GM12878 (cell line): ENCODE measurements around the gene JMJD7. TPM values are rescaled to one million over a fixed set of nuclear protein-coding genes. Genes with fewer than 3 reads are reported as not detected.

Source experiments
- ATAC-seq: fragments of 200-7000 bp; cut with Tn5 transposase; 3 replicates; pipeline ENCODE4 v1.9.1; 2020; ENCODE audit warnings: mild to moderate bottlenecking, moderate library complexity
- BruUV-seq: library from RNA; stranded (reverse); fragments of 400-500 nt; replicated peaks from 2 replicates; lab custom pipeline; 2021; lab: Mats Ljungman, UMichigan
- CTCF ChIA-PET: fragments of 300-600 bp; sonication (Branson Sonifier 250); formaldehyde crosslinking; extraction: SDS; loops from one replicate; lab custom pipeline; 2021; ENCODE audit warnings: inconsistent platforms; lab: Yijun Ruan, JAX
- POLR2A ChIA-PET: fragments of 350-600 bp; formaldehyde crosslinking; extraction: SDS; loops from one replicate; lab custom pipeline; 2021; ENCODE audit warnings: inconsistent platforms; lab: Charles Lee
- RAD21 ChIA-PET: fragments of 300-600 bp; sonication (Branson Sonifier 250); formaldehyde crosslinking; loops from one replicate; lab custom pipeline; 2023; ENCODE audit warnings: antibody characterized with exemption; ENCODE audit not compliant: unreplicated experiment; lab: Charles Lee
- SMC1A ChIA-PET: fragments of 300-600 bp; sonication (Branson Sonifier 250); formaldehyde crosslinking; loops from one replicate; lab custom pipeline; 2023; ENCODE audit not compliant: unreplicated experiment, uncharacterized antibody; lab: Charles Lee
- DNase-seq: peaks from one replicate; pipeline ENCODE4 v3.0.0-alpha.2; 2011; ENCODE audit warnings: low read depth, low spot score
- FAIRE-seq: peaks from 3 replicates; lab custom pipeline; 2011; peaks lifted over from hg19 to GRCh38; lab: Jason Lieb, UNC
- H2AFZ ChIP-seq: 2 replicates; pipeline ENCODE4 v1.6.0; 2011; ENCODE audit warnings: low read depth, low read length, control low read depth; ENCODE audit not compliant: control insufficient read depth
- H3K27ac ChIP-seq: 2 replicates; pipeline ENCODE4 v1.5.1; 2011; ENCODE audit warnings: control low read depth; ENCODE audit not compliant: control insufficient read depth, insufficient read depth
- H3K27me3 ChIP-seq, 2 experiments: replicated peaks in 1 of 2; 2 replicates each; pipeline versions ENCODE4 v1.6.0 to v1.6.1; 2011; ENCODE audit warnings: low read length in 1 of 2; ENCODE audit not compliant: control insufficient read depth in 2 of 2, insufficient read depth in 2 of 2
- H3K36me3 ChIP-seq, 2 experiments: 2 replicates each; pipeline ENCODE4 v1.5.1; 2011; ENCODE audit warnings: low read length in 1 of 2; ENCODE audit not compliant: control insufficient read depth in 2 of 2, insufficient read depth in 2 of 2
- H3K4me1 ChIP-seq: 2 replicates; pipeline ENCODE4 v1.6.1; 2011; ENCODE audit warnings: mild to moderate bottlenecking, low read length, moderate library complexity, mixed read lengths; ENCODE audit not compliant: control insufficient read depth, insufficient read depth
- H3K4me2 ChIP-seq: 2 replicates; pipeline ENCODE4 v1.6.0; 2011; ENCODE audit warnings: control low read depth; ENCODE audit not compliant: control insufficient read depth, insufficient read depth
- H3K4me3 ChIP-seq: fragments of 200-600 bp; sonication (generic); 2 replicates; pipeline ENCODE4 v1.5.1; 2016
- H3K79me2 ChIP-seq: 2 replicates; pipeline ENCODE4 v1.6.0; 2011; ENCODE audit warnings: low read length; ENCODE audit not compliant: control insufficient read depth, insufficient read depth
- H3K9ac ChIP-seq: 2 replicates; pipeline ENCODE4 v1.8.0; 2011; ENCODE audit warnings: low read length, control low read depth, mixed read lengths; ENCODE audit not compliant: control insufficient read depth, insufficient read depth
- H3K9me3 ChIP-seq: replicated peaks from 3 replicates; pipeline ENCODE4 v1.5.1; 2011; ENCODE audit warnings: mild to moderate bottlenecking, low read length; ENCODE audit not compliant: control insufficient read depth, insufficient read depth
- H4K20me1 ChIP-seq: 2 replicates; pipeline ENCODE4 v1.6.0; 2011; ENCODE audit not compliant: control insufficient read depth, insufficient read depth
- BHLHE40 ChIP-seq, 2 experiments: fragments of 450-650 bp in 1 of 2; IDR thresholded peaks; 2 replicates each; pipeline ENCODE4 v1.6.1; 2011 to 2017; ENCODE audit warnings: low read depth in 2 of 2, borderline replicate concordance in 1 of 2, improper control_type of control experiment in 1 of 2, low read length in 1 of 2, mild to moderate bottlenecking in 1 of 2
- CHD2 ChIP-seq: IDR thresholded peaks from 2 replicates; pipeline ENCODE4 v1.6.1; 2011; ENCODE audit warnings: low read depth, low read length, improper control_type of control experiment, borderline replicate concordance
- EP300 ChIP-seq, 2 experiments: fragments of 150-350 bp in 1 of 2; IDR thresholded peaks; 2 replicates each; pipeline ENCODE4 v1.6.1; 2011 to 2012; ENCODE audit warnings: low read depth in 2 of 2, low read length in 2 of 2, borderline replicate concordance in 1 of 2, improper control_type of control experiment in 1 of 2, inconsistent platforms in 1 of 2; ENCODE audit not compliant: control insufficient read depth in 1 of 2
- ETV6 ChIP-seq, 2 experiments: fragments of 450-650 bp in 1 of 2; IDR thresholded peaks in 1 of 2; conservative IDR thresholded peaks in 1 of 2; 2 replicates each; pipeline ENCODE4 v1.6.1; 2014; ENCODE audit warnings: antibody characterized with exemption in 1 of 2, borderline replicate concordance in 1 of 2, low read depth in 1 of 2, mild to moderate bottlenecking in 1 of 2, moderate library complexity in 1 of 2
- NR2C1 ChIP-seq: fragments of 450-650 bp; IDR thresholded peaks from 2 replicates; pipeline ENCODE4 v1.6.1; 2017; ENCODE audit warnings: antibody characterized with exemption, mild to moderate bottlenecking, moderate library complexity
- RAD51 ChIP-seq: fragments of 450-650 bp; IDR thresholded peaks from 2 replicates; pipeline ENCODE4 v1.6.1; 2016; ENCODE audit warnings: moderate library complexity, mild to moderate bottlenecking, inconsistent platforms
- RUNX3 ChIP-seq: IDR thresholded peaks from 2 replicates; pipeline ENCODE4 v1.6.1; 2012; ENCODE audit warnings: low read length, inconsistent platforms
- SMC3 ChIP-seq: IDR thresholded peaks from 2 replicates; pipeline ENCODE4 v1.6.1; 2011; ENCODE audit warnings: low read length, improper control_type of control experiment, borderline replicate concordance
- TCF12 ChIP-seq: IDR thresholded peaks from 2 replicates; pipeline ENCODE4 v1.6.1; 2011; ENCODE audit warnings: low read depth, mild to moderate bottlenecking, low read length
- ZNF207 ChIP-seq: fragments of 450-650 bp; IDR thresholded peaks from 2 replicates; pipeline ENCODE4 v1.6.1; 2014; ENCODE audit warnings: antibody characterized with exemption, mild to moderate bottlenecking, borderline replicate concordance
- WGBS: methylation state at CpG from one replicate; pipeline ENCODE4 v1.1.6; 2016; ENCODE audit warnings: low lambda C conversion rate; ENCODE audit not compliant: insufficient replicate concordance, insufficient coverage; ENCODE audit errors: missing lambda C conversion rate; 5-methylcytosine and 5-hydroxymethylcytosine counted together
- in situ Hi-C: fragments of 300-500 bp; cut with MboI; formaldehyde crosslinking; loops from 9 replicates; pipeline ENCODE4 v1.14.3; 2018; ENCODE audit warnings: mixed read lengths
- intact Hi-C: fragments of 100-400 bp; cut with micrococcal nuclease; formaldehyde crosslinking; loops from one replicate; pipeline ENCODE4 v1.14.2; 2022; ENCODE audit not compliant: unreplicated experiment
- polyA plus RNA-seq, 11 experiments: library from polyadenylated mRNA; depleted of rRNA in 4 of 11; unstranded in 6 of 11; stranded (reverse) in 5 of 11; fragments of >200 nt; fragmentation: Nextera tagmentation in 4 of 11; fragmentation: Illumina TruSeq in 1 of 11; extraction: Ambion mirVana in 4 of 11; extraction: Trizol in 1 of 11; gene quantifications; 1 replicate in 1 of 11; 2 replicates in 10 of 11; pipeline versions ENCODE4 v1.2.1 to v1.2.3, GENCODE V29; 2011 to 2016; ENCODE audit warnings: inconsistent platforms in 2 of 11, missing spikeins in 2 of 11, low read depth in 1 of 11
- total RNA-seq, 4 experiments: library from RNA; depleted of rRNA in 3 of 4; stranded (reverse); fragments of >200 nt in 3 of 4; fragmentation: Illumina TruSeq in 1 of 4; extraction: Trizol in 1 of 4; gene quantifications; 2 replicates each; pipeline versions ENCODE4 v1.2.1 to v1.2.3, GENCODE V29; 2013 to 2021
- TF ChIP-seq, protein P1 (sequence below): IDR thresholded peaks from 2 replicates; pipeline ENCODE4 v1.6.1; 2011; ENCODE audit warnings: mild to moderate bottlenecking, low read depth, low read length, moderate library complexity; ENCODE audit not compliant: insufficient replicate concordance
- TF ChIP-seq, protein P2 (sequence below): fragments of 450-650 bp; IDR thresholded peaks from 2 replicates; pipeline ENCODE4 v1.6.1; 2017; ENCODE audit warnings: mild to moderate bottlenecking
- TF ChIP-seq, protein P3 (sequence below): fragments of 450-650 bp; IDR thresholded peaks from 2 replicates; pipeline ENCODE4 v1.6.1; 2017; ENCODE audit warnings: borderline replicate concordance
- TF ChIP-seq, protein P4 (sequence below): IDR thresholded peaks from 2 replicates; pipeline ENCODE4 v1.6.1; 2012; ENCODE audit warnings: low read depth, low read length, improper control_type of control experiment

Gene JMJD7
- total and polyA plus RNA-seq, 10 of the 15 experiments (the other 5 are each of a cell fraction or from before 2014, with no cell fraction given), result 0.79 to 12.2 (median 6.5) TPM

DNA sequence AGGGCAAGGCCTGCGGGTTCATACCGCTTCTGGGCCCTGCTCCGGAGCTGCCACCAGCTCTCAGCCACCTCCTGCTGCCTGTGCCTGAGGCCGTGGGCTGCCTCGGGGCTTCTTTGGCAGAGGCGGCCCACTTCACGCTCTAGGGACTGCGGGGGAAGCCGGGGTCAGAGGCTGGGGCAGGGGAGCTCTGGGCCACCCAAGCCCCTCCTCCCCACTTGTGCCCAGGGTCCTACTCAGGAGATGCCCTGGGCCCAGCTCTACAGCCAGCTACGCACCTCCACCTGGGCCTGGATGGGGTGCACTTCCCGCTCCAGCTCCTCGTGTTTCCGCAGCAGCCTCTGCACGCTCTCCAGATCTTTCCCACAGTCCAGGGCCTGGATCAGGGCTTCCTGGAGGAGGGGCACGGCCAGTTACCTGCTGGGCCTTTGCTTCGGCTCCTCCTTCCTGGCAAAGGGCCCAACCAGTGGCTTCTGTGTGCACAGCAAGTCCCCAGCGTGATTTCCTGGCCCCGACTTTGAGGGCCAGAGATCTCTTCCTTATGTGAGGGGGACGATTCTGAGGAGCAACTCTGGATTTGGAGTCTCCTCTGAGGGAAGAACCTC lies 34.7 kb downstream of the JMJD7 start:
- Histone ChIP-seq H3K36me3 (no peaks in the 10 kb centered on the region), H4K20me1 (no peaks in the 10 kb centered on the region), H3K9ac (no peak overlapping the region), H3K4me1 (no peaks in the 10 kb centered on the region), H3K4me2 (no peak overlapping the region), H3K79me2 (no peaks in the 10 kb centered on the region), H3K4me3 (no peak overlapping the region), H3K27ac (no peak overlapping the region), H3K9me3 (no peaks in the 10 kb centered on the region), H2AFZ (no peak overlapping the region), H3K27me3 (no peaks in the 10 kb centered on the region; a peak in 1 of 4 replicates)
- BruUV-seq, result no TSS peak
- RAD21 ChIA-PET, result no interaction called here
- intact Hi-C loops (no loop called here), in situ Hi-C loops (no loop called here)
- ATAC-seq (no peak), DNase-seq (no peak), FAIRE-seq (no peak)
- WGBS, result 52% methylated on average over 19 of the region's 19 CpGs
- SMC1A ChIA-PET, result no interaction called here
- CTCF ChIA-PET, result interaction anchor here (1.8 kb wide), 1 partner anchor 88 kb away, joined by 6 read pairs; the partner anchor contains the start of gene MAPKBP1
- TF ChIP-seq, protein P1, sequence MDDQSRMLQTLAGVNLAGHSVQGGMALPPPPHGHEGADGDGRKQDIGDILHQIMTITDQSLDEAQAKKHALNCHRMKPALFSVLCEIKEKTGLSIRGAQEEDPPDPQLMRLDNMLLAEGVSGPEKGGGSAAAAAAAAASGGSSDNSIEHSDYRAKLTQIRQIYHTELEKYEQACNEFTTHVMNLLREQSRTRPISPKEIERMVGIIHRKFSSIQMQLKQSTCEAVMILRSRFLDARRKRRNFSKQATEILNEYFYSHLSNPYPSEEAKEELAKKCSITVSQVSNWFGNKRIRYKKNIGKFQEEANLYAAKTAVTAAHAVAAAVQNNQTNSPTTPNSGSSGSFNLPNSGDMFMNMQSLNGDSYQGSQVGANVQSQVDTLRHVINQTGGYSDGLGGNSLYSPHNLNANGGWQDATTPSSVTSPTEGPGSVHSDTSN, result no peak
- TF ChIP-seq NR2C1 (no peak), TCF12 (no peak), EP300 (IDR thresholded peaks at IDR 0.05; ENCODE audit: borderline replicate concordance in 1 of 2, control insufficient read depth in 1 of 2, low read depth in 2 of 2, low read length in 2 of 2) (no peak), ETV6 (conservative IDR thresholded peaks at IDR 0.05 in 1 of 2, IDR thresholded peaks at IDR 0.05 in 1 of 2; ENCODE audit: borderline replicate concordance in 1 of 2, low read depth in 1 of 2) (no peak), BHLHE40 (IDR thresholded peaks at IDR 0.05; ENCODE audit: borderline replicate concordance in 1 of 2, low read depth in 2 of 2, low read length in 1 of 2) (no peak), CHD2 (no peak), RUNX3 (no peak), SMC3 (no peak), RAD51 (no peak), ZNF207 (no peak)
- TF ChIP-seq, protein P2, sequence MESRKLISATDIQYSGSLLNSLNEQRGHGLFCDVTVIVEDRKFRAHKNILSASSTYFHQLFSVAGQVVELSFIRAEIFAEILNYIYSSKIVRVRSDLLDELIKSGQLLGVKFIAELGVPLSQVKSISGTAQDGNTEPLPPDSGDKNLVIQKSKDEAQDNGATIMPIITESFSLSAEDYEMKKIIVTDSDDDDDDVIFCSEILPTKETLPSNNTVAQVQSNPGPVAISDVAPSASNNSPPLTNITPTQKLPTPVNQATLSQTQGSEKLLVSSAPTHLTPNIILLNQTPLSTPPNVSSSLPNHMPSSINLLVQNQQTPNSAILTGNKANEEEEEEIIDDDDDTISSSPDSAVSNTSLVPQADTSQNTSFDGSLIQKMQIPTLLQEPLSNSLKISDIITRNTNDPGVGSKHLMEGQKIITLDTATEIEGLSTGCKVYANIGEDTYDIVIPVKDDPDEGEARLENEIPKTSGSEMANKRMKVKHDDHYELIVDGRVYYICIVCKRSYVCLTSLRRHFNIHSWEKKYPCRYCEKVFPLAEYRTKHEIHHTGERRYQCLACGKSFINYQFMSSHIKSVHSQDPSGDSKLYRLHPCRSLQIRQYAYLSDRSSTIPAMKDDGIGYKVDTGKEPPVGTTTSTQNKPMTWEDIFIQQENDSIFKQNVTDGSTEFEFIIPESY, result no peak
- TF ChIP-seq, protein P3, sequence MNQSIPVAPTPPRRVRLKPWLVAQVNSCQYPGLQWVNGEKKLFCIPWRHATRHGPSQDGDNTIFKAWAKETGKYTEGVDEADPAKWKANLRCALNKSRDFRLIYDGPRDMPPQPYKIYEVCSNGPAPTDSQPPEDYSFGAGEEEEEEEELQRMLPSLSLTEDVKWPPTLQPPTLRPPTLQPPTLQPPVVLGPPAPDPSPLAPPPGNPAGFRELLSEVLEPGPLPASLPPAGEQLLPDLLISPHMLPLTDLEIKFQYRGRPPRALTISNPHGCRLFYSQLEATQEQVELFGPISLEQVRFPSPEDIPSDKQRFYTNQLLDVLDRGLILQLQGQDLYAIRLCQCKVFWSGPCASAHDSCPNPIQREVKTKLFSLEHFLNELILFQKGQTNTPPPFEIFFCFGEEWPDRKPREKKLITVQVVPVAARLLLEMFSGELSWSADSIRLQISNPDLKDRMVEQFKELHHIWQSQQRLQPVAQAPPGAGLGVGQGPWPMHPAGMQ, result no peak
- TF ChIP-seq, protein P4, sequence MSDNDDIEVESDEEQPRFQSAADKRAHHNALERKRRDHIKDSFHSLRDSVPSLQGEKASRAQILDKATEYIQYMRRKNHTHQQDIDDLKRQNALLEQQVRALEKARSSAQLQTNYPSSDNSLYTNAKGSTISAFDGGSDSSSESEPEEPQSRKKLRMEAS, result no peak
- POLR2A ChIA-PET, result no interaction called here
